H1 (cell line): Measurements from ENCODE around the gene MPPED1. TPM values are rescaled to one million over a fixed set of nuclear protein-coding genes. Genes with fewer than 3 reads are reported as not detected.

ENCODE experiments used
- BRCA1 ChIP-seq: IDR thresholded peaks from 2 replicates; pipeline ENCODE4 v1.6.1; 2012; ENCODE audit warnings: low read depth, low read length, improper control_type of control experiment
- CBX5 ChIP-seq: fragments of 300-800, 300-1000 bp; sonication (generic); IDR thresholded peaks from 2 replicates; pipeline ENCODE4 v1.7.1; 2016; ENCODE audit warnings: antibody characterized with exemption, low read length, low read depth
- HDAC6 ChIP-seq: IDR thresholded peaks from one replicate; pipeline ENCODE4 v1.7.1; 2012; ENCODE audit warnings: low read depth, mild to moderate bottlenecking, inconsistent platforms, low read length, moderate library complexity
- polyA plus RNA-seq, 7 experiments: library from polyadenylated mRNA; depleted of rRNA in 3 of 7; stranded (reverse) in 5 of 7; unstranded in 2 of 7; fragments of >200 nt in 5 of 7; fragments of 200-250 nt in 2 of 7; gene quantifications; 1 replicate in 5 of 7; 2 replicates in 1 of 7; 4 replicates in 1 of 7; pipeline versions ENCODE4 v1.2.1 to v1.2.3, GENCODE V29; 2011 to 2013; ENCODE audit warnings: missing spikeins in 2 of 7, mixed read lengths in 2 of 7
- total RNA-seq: library from RNA; stranded (reverse); fragmentation: NEBNext Ultra II Directional; extraction: Animal tissue kit (Norgen Biotek cat#: 25700); gene quantifications from 2 replicates; pipeline ENCODE4 v1.2.1, GENCODE V29; 2021
- TF ChIP-seq, protein P1 (sequence below), 3 experiments: IDR thresholded peaks; 1 replicate in 2 of 3; 2 replicates in 1 of 3; pipeline versions ENCODE4 v1.5.1 to v1.6.1; 2011; ENCODE audit warnings: low read length in 3 of 3, mild to moderate bottlenecking in 3 of 3, inconsistent platforms in 2 of 3, low read depth in 1 of 3, moderate library complexity in 1 of 3; ENCODE audit not compliant: insufficient read depth in 1 of 3; ENCODE audit errors: control extremely low read depth in 1 of 3
- TF ChIP-seq, protein P2 (sequence below): IDR thresholded peaks from 2 replicates; pipeline ENCODE4 v1.6.1; 2012; ENCODE audit warnings: inconsistent platforms

MPPED1 gene
- total and polyA plus RNA-seq, 2 of the 8 experiments (the other 6 are each of a cell fraction or from before 2014, with no cell fraction given) = 0.29 to 0.37 TPM

DNA sequence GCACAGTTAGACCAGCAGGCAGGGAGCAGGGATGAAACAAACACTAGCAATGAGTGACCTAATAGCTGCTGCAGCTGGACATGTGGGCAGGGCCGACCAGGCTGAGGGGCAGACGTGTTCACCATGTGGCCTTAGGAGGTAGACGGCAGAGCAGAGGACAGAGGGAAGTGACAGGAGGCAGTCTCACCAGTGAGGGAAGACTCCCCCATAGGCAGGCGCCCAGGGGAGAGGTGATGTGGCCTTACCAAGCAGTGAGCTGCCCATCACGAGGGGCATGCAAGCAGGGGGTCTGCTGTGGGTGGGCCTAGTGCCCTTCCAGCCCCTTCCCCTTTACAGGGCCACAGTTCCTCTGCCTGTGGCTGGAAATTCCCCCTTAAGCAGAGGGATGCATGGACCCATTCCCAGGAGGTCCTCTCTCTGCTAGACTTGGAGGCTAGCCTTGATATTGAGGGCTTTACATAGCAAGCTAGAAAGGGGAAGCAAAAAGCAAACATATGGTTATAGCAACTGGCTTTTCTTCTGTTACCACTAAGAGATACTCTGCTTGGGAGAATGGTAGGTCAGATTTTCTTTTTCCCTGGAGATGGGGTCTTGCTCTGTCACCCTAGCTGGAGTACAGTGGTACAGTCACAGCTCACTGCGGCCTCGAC, 67.6 kb downstream of the MPPED1 start (continued):
- TF ChIP-seq, protein P1, sequence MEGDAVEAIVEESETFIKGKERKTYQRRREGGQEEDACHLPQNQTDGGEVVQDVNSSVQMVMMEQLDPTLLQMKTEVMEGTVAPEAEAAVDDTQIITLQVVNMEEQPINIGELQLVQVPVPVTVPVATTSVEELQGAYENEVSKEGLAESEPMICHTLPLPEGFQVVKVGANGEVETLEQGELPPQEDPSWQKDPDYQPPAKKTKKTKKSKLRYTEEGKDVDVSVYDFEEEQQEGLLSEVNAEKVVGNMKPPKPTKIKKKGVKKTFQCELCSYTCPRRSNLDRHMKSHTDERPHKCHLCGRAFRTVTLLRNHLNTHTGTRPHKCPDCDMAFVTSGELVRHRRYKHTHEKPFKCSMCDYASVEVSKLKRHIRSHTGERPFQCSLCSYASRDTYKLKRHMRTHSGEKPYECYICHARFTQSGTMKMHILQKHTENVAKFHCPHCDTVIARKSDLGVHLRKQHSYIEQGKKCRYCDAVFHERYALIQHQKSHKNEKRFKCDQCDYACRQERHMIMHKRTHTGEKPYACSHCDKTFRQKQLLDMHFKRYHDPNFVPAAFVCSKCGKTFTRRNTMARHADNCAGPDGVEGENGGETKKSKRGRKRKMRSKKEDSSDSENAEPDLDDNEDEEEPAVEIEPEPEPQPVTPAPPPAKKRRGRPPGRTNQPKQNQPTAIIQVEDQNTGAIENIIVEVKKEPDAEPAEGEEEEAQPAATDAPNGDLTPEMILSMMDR (IDR thresholded peaks at IDR 0.05; ENCODE audit: control extremely low read depth in 1 of 3, insufficient read depth in 1 of 3, low read depth in 1 of 3, low read length in 3 of 3) = no peak
- TF ChIP-seq BRCA1 (no peak), HDAC6 (no peak), CBX5 (no peak)
- TF ChIP-seq, protein P2, sequence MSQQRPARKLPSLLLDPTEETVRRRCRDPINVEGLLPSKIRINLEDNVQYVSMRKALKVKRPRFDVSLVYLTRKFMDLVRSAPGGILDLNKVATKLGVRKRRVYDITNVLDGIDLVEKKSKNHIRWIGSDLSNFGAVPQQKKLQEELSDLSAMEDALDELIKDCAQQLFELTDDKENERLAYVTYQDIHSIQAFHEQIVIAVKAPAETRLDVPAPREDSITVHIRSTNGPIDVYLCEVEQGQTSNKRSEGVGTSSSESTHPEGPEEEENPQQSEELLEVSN = no peak
